Chondrocyte (in vitro differentiated cells): ENCODE measurements around the gene PTPRS. TPM values are rescaled to one million over a fixed set of nuclear protein-coding genes. Genes with fewer than 3 reads are reported as not detected.
A peak's percentile ranks its signal among the peaks of the same experiment; 100 is the strongest.

Experiments used
- DNase-seq: peaks from one replicate; pipeline ENCODE4 v3.0.0; 2021; ENCODE audit warnings: mixed read lengths, low spot score
- H3K27ac Mint-ChIP-seq: one replicate; pipeline ENCODE4 v1.8.0; 2021; ENCODE audit warnings: mild to moderate bottlenecking, moderate library complexity, mixed read lengths; ENCODE audit not compliant: unreplicated experiment
- H3K27me3 Mint-ChIP-seq: 2 replicates; pipeline ENCODE4 v1.8.0; 2021; ENCODE audit warnings: low read depth, mixed read lengths
- H3K36me3 Mint-ChIP-seq: 2 replicates; pipeline ENCODE4 v1.8.0; 2021; ENCODE audit warnings: low read depth, mixed read lengths
- H3K4me1 Mint-ChIP-seq: 2 replicates; pipeline ENCODE4 v1.8.0; 2021; ENCODE audit warnings: low read depth, mild to moderate bottlenecking, mixed read lengths
- H3K4me3 Mint-ChIP-seq: one replicate; pipeline ENCODE4 v1.8.0; 2021; ENCODE audit warnings: mild to moderate bottlenecking, moderate library complexity, mixed read lengths; ENCODE audit not compliant: unreplicated experiment
- H3K9me3 Mint-ChIP-seq: 2 replicates; pipeline ENCODE4 v1.8.0; 2021; ENCODE audit warnings: low read depth, mixed read lengths
- total RNA-seq: library from RNA; stranded (reverse); gene quantifications from 3 replicates; pipeline ENCODE4 v1.2.1, GENCODE V29; 2021
- TF ChIP-seq, protein P1 (sequence below): fragments of 200-600 bp; sonication (generic); IDR thresholded peaks from 2 replicates; pipeline ENCODE4 v1.5.0; 2021; ENCODE audit warnings: antibody characterized with exemption, mild to moderate bottlenecking, moderate library complexity

PTPRS gene
- total RNA-seq, 1 donor from 2014 or later, result 130 TPM

DNA sequence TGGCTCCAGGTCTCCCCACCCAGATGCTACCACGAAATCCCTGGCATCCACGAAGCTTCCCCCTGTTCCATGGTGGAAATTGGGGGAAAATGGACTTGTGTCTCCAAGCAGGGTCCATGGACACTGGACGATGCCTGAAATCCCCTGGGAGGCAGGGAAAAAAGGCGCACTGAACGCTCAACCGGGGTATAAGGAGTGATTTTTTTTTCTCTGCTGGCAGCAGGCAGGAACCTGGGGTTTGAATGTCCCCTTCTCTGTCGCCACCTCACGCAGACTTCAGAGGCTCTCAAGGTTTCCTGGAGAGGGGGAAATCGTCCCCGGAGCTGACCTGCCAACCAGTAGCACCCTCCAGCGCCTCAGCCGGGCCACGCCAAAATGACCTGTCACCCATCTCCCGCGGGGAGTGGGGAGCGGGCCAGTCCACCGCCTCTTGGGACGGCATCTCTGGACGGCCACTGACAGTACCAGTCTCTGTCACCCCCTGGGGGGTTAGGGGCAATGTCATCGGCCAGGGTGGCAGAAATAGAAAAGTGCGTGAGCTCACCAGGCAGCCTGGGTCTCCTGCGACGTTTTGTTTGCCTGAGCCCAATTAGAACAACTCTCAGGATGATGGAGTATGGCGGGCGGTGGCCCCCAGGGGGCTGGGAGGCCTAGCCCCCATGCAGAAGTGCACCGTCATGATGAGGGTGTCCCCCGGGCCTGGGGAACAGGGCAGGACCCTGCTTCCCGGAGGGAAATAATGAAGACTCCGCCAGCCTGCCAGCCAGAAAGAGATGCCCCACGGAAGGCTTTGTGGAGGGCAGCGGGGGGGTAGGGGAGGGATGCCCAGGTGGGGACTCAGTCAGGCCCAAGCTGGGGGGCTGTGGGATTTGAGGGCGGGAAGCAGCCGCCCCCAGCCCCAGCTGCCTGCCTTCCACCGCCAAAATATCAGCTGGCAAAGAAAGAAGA is 2.6 kb downstream of the PTPRS start:
- Mint-ChIP-seq H3K27ac (no peak overlapping the region), H3K36me3 (no peaks in the 10 kb centered on the region), H3K9me3 (no peaks in the 10 kb centered on the region), H3K4me1 (peaks cover 6% of the 10 kb centered on the region), H3K4me3 (peak overlapping the region; percentile 73), H3K27me3 (peaks cover 5% of the 10 kb centered on the region)
- no peak for DNase-seq
- TF ChIP-seq, protein P1, sequence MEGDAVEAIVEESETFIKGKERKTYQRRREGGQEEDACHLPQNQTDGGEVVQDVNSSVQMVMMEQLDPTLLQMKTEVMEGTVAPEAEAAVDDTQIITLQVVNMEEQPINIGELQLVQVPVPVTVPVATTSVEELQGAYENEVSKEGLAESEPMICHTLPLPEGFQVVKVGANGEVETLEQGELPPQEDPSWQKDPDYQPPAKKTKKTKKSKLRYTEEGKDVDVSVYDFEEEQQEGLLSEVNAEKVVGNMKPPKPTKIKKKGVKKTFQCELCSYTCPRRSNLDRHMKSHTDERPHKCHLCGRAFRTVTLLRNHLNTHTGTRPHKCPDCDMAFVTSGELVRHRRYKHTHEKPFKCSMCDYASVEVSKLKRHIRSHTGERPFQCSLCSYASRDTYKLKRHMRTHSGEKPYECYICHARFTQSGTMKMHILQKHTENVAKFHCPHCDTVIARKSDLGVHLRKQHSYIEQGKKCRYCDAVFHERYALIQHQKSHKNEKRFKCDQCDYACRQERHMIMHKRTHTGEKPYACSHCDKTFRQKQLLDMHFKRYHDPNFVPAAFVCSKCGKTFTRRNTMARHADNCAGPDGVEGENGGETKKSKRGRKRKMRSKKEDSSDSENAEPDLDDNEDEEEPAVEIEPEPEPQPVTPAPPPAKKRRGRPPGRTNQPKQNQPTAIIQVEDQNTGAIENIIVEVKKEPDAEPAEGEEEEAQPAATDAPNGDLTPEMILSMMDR, result no peak

DNA sequence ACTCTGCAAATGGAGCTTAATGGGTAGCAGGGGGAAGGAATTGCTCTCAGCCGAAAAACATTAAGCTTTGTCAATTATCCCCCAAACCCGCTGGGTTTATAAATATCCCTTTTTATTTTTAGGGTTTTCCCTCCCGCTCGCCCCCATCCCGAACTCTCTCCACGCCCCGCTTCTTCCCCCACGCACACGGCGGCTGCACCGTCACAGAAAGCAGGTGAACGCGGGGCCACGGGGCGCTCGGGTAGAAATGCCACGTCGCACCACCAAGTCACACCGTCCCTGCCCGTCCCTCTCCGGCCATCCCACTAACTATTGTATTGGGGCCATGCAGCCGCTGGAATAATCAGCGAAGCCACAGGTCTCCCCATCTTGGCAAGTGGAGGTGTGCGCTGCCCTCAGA is 3.5 kb downstream of the PTPRS start:
- peaks cover 6% of the 10 kb centered on the region for H3K4me1 Mint-ChIP-seq
- no peaks in the 10 kb centered on the region for H3K9me3 Mint-ChIP-seq
- TF ChIP-seq, protein P1, result no peak
- no peak overlapping the region for H3K27ac Mint-ChIP-seq
- H3K4me3 Mint-ChIP-seq, result no peak overlapping the region
- DNase-seq, result no peak
- H3K36me3 Mint-ChIP-seq, result no peaks in the 10 kb centered on the region
- H3K27me3 Mint-ChIP-seq, result peaks cover 5% of the 10 kb centered on the region

DNA sequence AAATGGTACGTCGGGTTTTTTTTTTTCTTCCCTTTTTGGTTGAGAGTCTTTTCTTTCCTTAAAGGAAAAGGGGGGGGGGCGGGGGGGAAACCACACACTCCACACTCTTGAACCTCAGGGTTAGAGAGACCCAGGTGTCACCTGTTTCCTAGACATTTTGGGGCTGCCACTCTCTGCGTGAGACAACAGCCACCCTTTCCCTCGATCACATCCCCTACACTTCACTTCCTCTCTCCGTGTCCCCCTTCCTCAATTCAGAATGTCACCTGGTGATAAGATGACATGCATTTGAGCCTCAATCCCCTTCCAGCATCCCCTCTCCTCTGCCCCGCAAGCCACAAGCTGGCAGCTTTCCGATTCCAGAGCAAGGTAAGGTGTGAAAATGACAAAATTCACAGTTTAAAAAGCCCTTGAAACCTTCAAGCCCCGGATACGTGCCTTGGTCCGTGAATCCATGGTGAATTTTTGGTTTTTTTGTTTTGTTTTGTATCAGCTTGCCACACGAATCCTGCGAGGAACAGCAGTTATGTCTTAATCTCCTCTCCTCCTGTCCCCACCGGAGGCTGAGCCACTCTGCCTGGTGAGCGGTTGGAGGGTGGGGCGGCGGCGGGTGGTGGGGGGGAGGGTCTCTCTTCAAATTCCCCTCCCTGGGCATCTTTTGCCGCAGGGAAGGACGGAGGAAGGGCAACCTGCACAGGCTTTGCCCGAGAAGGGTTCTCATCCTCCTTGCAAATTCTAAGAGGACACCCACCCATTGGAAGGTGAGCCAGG is 4.2 kb downstream of the PTPRS start:
- H3K4me3 Mint-ChIP-seq, result no peak overlapping the region
- no peak for DNase-seq
- TF ChIP-seq, protein P1, result no peak
- H3K9me3 Mint-ChIP-seq, result no peaks in the 10 kb centered on the region
- H3K27ac Mint-ChIP-seq, result no peak overlapping the region
- H3K36me3 Mint-ChIP-seq, result no peaks in the 10 kb centered on the region
- H3K27me3 Mint-ChIP-seq, result peaks cover 5% of the 10 kb centered on the region
- peaks cover 6% of the 10 kb centered on the region for H3K4me1 Mint-ChIP-seq

DNA sequence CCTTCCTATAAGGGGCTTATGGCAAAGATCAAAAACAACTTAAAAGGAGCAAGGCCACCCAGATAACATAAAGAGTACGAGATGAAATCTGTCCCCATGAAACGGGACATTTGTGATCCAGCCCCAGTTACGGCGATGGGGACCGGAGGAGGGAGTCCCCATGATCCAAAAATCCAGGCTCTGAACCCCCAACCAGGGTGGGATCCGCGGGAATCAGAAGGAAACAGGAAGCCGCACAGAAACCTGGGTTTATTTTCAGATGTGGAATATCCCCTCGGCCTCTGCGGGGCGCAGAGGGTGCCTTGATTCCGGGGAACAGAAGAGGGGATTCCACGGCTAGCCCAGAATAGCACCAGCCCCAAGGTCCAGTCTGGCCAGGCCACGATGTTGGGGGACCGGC is 5.0 kb downstream of the PTPRS start:
- Mint-ChIP-seq H3K4me3 (no peak overlapping the region), H3K4me1 (peaks cover 6% of the 10 kb centered on the region), H3K36me3 (no peaks in the 10 kb centered on the region), H3K27ac (no peak overlapping the region), H3K27me3 (peaks cover 5% of the 10 kb centered on the region), H3K9me3 (no peaks in the 10 kb centered on the region)
- TF ChIP-seq, protein P1, result no peak
- DNase-seq, result no peak

DNA sequence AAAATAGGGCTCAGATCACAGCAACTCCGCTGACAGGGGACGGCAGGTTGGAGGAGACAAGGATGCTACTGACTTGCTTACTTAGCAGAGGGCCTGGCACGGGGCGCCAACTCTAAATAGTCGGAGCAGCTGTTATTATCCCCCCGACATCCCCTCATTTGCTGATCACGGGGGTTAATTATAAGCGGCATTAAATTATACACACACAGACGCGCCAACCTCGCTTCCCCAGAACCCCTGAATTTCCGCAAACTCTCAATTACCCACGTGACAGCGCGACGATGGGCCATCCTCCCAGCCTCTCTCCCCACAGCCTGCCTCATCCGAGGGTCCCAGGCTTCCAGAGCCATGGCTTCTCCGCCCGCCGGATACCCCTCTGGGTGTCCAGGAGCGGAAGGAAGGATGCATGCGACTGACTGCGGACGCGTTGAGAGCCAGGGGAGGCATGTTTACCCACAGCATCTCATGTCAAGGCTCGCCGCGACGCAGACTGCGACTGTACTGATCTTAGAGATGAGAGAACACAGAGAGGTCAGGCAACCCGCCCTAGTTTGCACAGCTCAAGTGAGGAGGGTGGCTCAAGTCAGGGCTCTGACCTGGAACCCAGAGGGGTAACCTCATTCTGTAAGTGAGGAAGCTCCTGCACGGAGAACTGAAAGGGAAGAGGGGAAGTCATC is 5.7 kb downstream of the PTPRS start:
- Mint-ChIP-seq H3K4me3 (no peak overlapping the region), H3K27ac (no peak overlapping the region), H3K9me3 (no peaks in the 10 kb centered on the region), H3K27me3 (peaks cover 5% of the 10 kb centered on the region), H3K36me3 (no peaks in the 10 kb centered on the region), H3K4me1 (peaks cover 6% of the 10 kb centered on the region)
- DNase-seq, result no peak
- TF ChIP-seq, protein P1, result no peak
